Medulla oblongata (tissue), 1 donor: Measurements from ENCODE around the gene CSNK1G2.

Experiments
- DNase-seq: peaks from one replicate; pipeline ENCODE4 v3.0.0-alpha.2; 2015; ENCODE audit errors: extremely low spot score

Gene CSNK1G2

GRCh38 chr19:1968279-1969175 is 27.6 kb downstream of the CSNK1G2 start:
- no peak for DNase-seq

GRCh38 chr19:1969176-1970002 is 28.4 kb downstream of the CSNK1G2 start:
- DNase-seq: no peak

GRCh38 chr19:1970003-1970805 is 29.2 kb downstream of the CSNK1G2 start:
- DNase-seq: no peak

GRCh38 chr19:1970806-1971502 is 30.0 kb downstream of the CSNK1G2 start:
- no peak for DNase-seq

GRCh38 chr19:1974381-1975161 is 33.6 kb downstream of the CSNK1G2 start:
- DNase-seq: no peak

GRCh38 chr19:1975162-1975480 is 34.1 kb downstream of the CSNK1G2 start:
- DNase-seq: peak; percentile 30

GRCh38 chr19:1977120-1977519 is 36.1 kb downstream of the CSNK1G2 start:
- no peak for DNase-seq

- DNase-seq: no peak
These were observed 37.4 kb downstream of the CSNK1G2 start for GRCh38 chr19:1978346-1978894.

GRCh38 chr19:1979017-1979416 is 38.0 kb downstream of the CSNK1G2 start:
- DNase-seq: no peak

GRCh38 chr19:1979642-1980041 is 38.7 kb downstream of the CSNK1G2 start:
- no peak for DNase-seq

- no peak for DNase-seq
These were observed 39.3 kb downstream of the CSNK1G2 start for GRCh38 chr19:1980091-1980808.

- no peak for DNase-seq
These were observed 39.8 kb downstream of the CSNK1G2 start for GRCh38 chr19:1980809-1981181.

- no peak for DNase-seq
These were observed 40.3 kb downstream of the CSNK1G2 start for GRCh38 chr19:1981253-1981652.

- DNase-seq: no peak
These were observed 43.4 kb downstream of the CSNK1G2 start for GRCh38 chr19:1984357-1984756.

GRCh38 chr19:1985588-1986356 is 44.8 kb downstream of the CSNK1G2 start:
- DNase-seq: no peak

- DNase-seq: no peak
These were observed 45.6 kb downstream of the CSNK1G2 start for GRCh38 chr19:1986357-1987162.

- DNase-seq: no peak
These were observed 46.5 kb downstream of the CSNK1G2 start for GRCh38 chr19:1987197-1988187.
